HL-60 (cell line): ENCODE measurements around the gene PDE8B.

Experiments
- CTCF ChIP-seq: IDR thresholded peaks from one replicate; pipeline ENCODE4 v1.5.1; 2011; ENCODE audit warnings: low read length, control low read depth, inconsistent platforms; ENCODE audit not compliant: insufficient read depth
- SPI1 ChIP-seq: IDR thresholded peaks from 2 replicates; pipeline ENCODE4 v1.6.1; 2012; ENCODE audit warnings: low read depth, mild to moderate bottlenecking, borderline replicate concordance

GRCh38 chr5:77213601-77214000 lies 3.1 kb downstream of the PDE8B start:
- TF ChIP-seq SPI1 = no peak
- TF ChIP-seq CTCF = no peak
